CD4-positive, alpha-beta T cell treated with Interleukin-10 for 1 hour (primary cell): ENCODE measurements around the gene MAP3K5.
"Not testable (repeated sequence)": the region's sequence is repeated elsewhere in the genome, so short reads cannot be mapped to it uniquely, and the experiment has no call there.

Experiments
- DNase-seq: peaks from one replicate; pipeline ENCODE4 v3.0.0-alpha.2; 2020

Gene MAP3K5

GRCh38 chr6:136790411-136791295 lies 1.6 kb downstream of the MAP3K5 start:
- no peak for DNase-seq

GRCh38 chr6:136789440-136789839 lies 2.8 kb downstream of the MAP3K5 start:
- DNase-seq, result not testable (repeated sequence)

- DNase-seq, result peak; percentile 76
Measured at GRCh38 chr6:136788069-136788902, 4.0 kb downstream of the MAP3K5 start.

- DNase-seq, result no peak
Measured at GRCh38 chr6:136787726-136788068, 4.6 kb downstream of the MAP3K5 start.

- no peak for DNase-seq
Measured at GRCh38 chr6:136786658-136787057, 5.6 kb downstream of the MAP3K5 start.

GRCh38 chr6:136784910-136785746 lies 7.1 kb downstream of the MAP3K5 start:
- peak; percentile 47 for DNase-seq

GRCh38 chr6:136784271-136784664 lies 8.0 kb downstream of the MAP3K5 start:
- DNase-seq, result no peak

DNA sequence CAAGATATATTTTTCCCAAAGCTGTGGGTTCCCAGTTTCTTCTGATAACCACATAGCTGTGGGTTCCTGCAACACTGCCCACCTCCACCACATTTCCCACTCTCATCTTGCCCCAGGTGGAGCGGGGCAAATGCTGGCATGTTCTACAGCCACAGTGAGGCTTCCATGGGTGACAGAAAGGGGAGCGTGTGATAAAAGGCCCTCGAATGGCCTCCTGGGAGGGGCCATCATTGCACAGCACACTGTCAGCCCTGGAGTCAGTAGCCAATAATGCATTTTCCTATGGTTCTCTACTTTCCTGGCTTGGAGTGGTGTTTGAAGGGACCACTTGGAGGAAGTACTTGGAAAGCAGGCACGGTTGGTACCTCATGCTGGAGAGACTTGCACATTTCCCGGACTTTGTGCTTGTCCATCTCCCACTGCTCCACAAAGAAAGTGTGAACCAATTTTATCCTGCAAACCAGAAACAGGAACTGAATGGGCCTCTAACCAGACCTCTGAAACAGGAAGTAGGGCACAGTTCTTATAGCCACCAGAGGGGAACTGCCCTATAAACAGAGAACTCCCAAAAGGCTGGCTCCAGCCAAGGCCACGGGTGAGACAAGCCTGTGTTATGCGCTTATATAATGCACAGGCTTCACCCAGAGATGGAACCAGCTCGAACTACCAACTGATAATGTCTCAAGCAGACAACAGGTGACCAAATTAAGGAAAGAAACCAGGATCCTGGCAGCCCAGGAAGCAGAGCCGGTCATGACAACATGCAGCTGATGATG lies 8.6 kb downstream of the MAP3K5 start:
- DNase-seq, result no peak

DNA sequence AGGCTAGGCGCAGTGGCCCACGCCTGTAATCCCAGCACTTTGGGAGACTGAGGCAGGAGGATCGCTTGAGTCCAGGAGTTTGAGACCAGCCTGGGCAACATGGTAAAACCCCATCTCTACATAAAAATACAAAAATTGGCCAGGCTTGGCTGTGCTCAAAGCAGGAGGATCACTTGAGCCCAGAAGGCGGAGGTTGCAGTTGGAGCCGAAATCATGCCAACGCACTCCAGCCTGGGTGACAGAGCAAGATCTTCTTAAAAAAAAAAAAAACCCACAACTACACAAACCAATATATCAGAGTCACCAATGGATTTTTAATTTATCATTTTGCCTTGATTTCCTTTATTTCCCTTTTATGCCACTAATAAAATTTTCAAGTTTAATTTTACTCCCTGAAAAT lies 9.3 kb downstream of the MAP3K5 start:
- no peak for DNase-seq

- DNase-seq, result no peak
Measured at GRCh38 chr6:136782021-136782770, 10.1 kb downstream of the MAP3K5 start.

- no peak for DNase-seq
Measured at GRCh38 chr6:136780972-136781371, 11.3 kb downstream of the MAP3K5 start.

DNA sequence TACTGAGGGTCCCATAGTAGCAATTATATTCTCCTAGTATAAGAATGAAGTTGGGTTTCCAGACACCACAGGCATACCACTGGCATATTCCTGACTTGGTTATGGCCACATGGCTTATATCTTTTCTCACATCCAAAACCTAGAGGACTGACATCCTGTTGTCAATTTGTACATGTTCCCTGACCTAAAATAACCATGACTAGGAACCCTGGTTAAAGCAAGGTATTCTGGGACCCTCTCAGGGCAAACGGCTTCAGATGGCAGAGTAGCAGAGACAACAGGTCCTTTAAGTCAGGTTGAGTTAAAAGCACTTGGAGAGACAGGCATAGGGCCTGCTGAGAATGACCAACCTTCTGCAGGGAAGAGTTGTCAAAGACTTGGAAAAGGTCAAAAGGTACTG lies 12.6 kb downstream of the MAP3K5 start:
- DNase-seq, result no peak

- DNase-seq, result no peak
Measured at GRCh38 chr6:136777651-136778050, 14.6 kb downstream of the MAP3K5 start.

GRCh38 chr6:136775548-136775947 lies 16.7 kb downstream of the MAP3K5 start:
- no peak for DNase-seq

DNA sequence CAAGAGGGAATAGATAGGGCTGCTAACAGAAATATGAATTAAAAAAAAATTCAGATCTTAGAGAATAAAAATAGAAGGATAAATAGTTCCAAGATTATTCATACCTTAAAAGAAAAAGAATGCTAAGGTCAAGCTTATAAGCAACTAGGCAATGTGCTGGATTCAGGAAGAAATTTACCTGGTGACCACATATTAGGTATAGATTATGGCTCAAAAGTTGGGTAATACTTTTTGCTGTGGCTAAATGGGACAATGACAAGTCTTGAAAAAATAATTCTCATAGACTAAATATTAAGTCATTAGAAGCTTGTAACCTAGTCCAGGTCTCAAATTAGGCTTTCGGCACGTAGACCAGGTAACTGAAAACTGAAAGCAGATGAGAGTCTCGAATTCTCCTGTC lies 17.2 kb downstream of the MAP3K5 start:
- DNase-seq, result no peak

- DNase-seq, result no peak
Measured at GRCh38 chr6:136774228-136775041, 17.8 kb downstream of the MAP3K5 start.

DNA sequence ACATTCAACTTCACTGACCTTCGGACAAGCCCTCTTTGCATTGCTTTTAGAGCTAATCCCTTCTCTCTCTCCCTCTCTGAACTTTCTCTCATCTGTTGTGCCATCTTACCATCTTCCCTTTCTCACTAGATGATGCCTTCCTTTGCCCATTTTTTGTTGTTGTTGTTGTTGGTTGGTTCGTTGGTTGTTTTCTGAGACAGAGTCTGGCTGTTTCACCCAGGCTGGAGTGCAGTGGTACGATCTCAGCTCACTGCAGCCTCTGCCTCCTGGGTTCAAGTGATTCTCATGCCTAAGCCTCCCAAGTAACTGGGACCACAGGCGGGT lies 18.8 kb downstream of the MAP3K5 start:
- DNase-seq, result no peak

- no peak for DNase-seq
Measured at GRCh38 chr6:136772685-136773472, 19.4 kb downstream of the MAP3K5 start.

- no peak for DNase-seq
Measured at GRCh38 chr6:136771306-136771705, 21.0 kb downstream of the MAP3K5 start.

DNA sequence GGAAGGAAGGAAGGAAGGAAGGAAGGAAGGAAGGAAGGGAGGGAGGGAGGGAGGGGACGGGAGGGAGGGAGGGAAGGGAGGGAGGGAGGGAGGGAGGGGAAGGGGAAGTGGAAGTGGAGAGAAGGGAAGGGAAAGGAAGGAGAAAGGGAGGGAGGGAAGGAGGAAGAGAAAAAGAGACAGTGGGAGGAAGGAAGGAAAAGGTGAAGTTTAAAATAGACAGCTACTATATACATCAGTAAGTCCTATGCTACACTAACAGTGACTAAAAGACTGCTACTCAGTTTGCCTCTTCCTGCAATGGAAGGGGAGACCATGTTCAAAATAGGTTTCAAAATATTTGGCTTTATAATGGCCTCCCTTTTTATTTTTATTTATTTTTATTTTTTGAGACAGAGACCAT lies 22.5 kb downstream of the MAP3K5 start:
- no peak for DNase-seq
